Measurements from ENCODE around the gene DMXL2. TPM values are rescaled to one million over a fixed set of nuclear protein-coding genes. Genes with fewer than 3 reads are reported as not detected.
"Not testable (repeated sequence)": the region's sequence is repeated elsewhere in the genome, so short reads cannot be mapped to it uniquely, and the experiment has no call there.

The DMXL2 gene
- polyA plus RNA-seq, 3 donors from 2014 or later: 0.06 to 0.47 TPM; not detected in 1

GRCh38 chr15:51438526-51438925 is 184.0 kb downstream of the DMXL2 start:
- H3K27ac Mint-ChIP-seq: no peak overlapping the region
- H3K27me3 Mint-ChIP-seq (ENCODE audit: low read depth in 3 of 3): peaks cover 0 to 7% (median 2%) of the 10 kb centered on the region in 3 donors
- H3K9me3 Mint-ChIP-seq: peaks cover 0 to 6% (median under 1%) of the 10 kb centered on the region in 6 donors
- H3K4me3 Mint-ChIP-seq: no peak overlapping the region
- H3K4me1 Mint-ChIP-seq: no peaks in the 10 kb centered on the region
- no peak for DNase-seq
- H3K36me3 Mint-ChIP-seq: no peaks in the 10 kb centered on the region

GRCh38 chr15:51425517-51426040 is 197.0 kb downstream of the DMXL2 start:
- H3K36me3 Mint-ChIP-seq: no peaks in the 10 kb centered on the region
- H3K27me3 Mint-ChIP-seq (ENCODE audit: low read depth in 3 of 3): peaks cover 0 to 2% (median 0%) of the 10 kb centered on the region in 3 donors
- no peak overlapping the region for H3K4me3 Mint-ChIP-seq
- no peaks in the 10 kb centered on the region for H3K4me1 Mint-ChIP-seq
- no peak for DNase-seq
- H3K9me3 Mint-ChIP-seq: peaks cover 0 to 6% (median under 1%) of the 10 kb centered on the region in 6 donors
- H3K27ac Mint-ChIP-seq: no peak overlapping the region

GRCh38 chr15:51424780-51425179 is 197.8 kb downstream of the DMXL2 start:
- Mint-ChIP-seq H3K9me3 (peaks cover 0 to 6% (median under 1%) of the 10 kb centered on the region in 6 donors), H3K27ac (no peak overlapping the region), H3K4me3 (no peak overlapping the region), H3K36me3 (no peaks in the 10 kb centered on the region), H3K27me3 (ENCODE audit: low read depth in 3 of 3) (peaks cover 0 to 2% (median 0%) of the 10 kb centered on the region in 3 donors), H3K4me1 (no peaks in the 10 kb centered on the region)
- no peak for DNase-seq

GRCh38 chr15:51423040-51423439 is 199.5 kb downstream of the DMXL2 start:
- DNase-seq; H3K4me1 Mint-ChIP-seq; H3K4me3 Mint-ChIP-seq; H3K27me3 Mint-ChIP-seq (ENCODE audit: low read depth in 3 of 3); H3K9me3 Mint-ChIP-seq; H3K36me3 Mint-ChIP-seq; H3K27ac Mint-ChIP-seq: not testable (repeated sequence)

- H3K27ac Mint-ChIP-seq: no peak overlapping the region
- no peak overlapping the region for H3K4me3 Mint-ChIP-seq
- H3K9me3 Mint-ChIP-seq: no peaks in the 10 kb centered on the region
- H3K4me1 Mint-ChIP-seq: no peaks in the 10 kb centered on the region
- peaks cover 0 to 3% (median 0%) of the 10 kb centered on the region in 3 donors for H3K27me3 Mint-ChIP-seq (ENCODE audit: low read depth in 3 of 3)
- no peaks in the 10 kb centered on the region for H3K36me3 Mint-ChIP-seq
- DNase-seq: no peak
Measured at GRCh38 chr15:51416129-51416528, 206.4 kb downstream of the DMXL2 start.

GRCh38 chr15:51414256-51414860 is 208.2 kb downstream of the DMXL2 start:
- DNase-seq: no peak
- Mint-ChIP-seq H3K9me3 (no peaks in the 10 kb centered on the region), H3K36me3 (no peaks in the 10 kb centered on the region), H3K4me3 (no peak overlapping the region), H3K27me3 (ENCODE audit: low read depth in 3 of 3) (peaks cover 0 to 3% (median 0%) of the 10 kb centered on the region in 3 donors), H3K4me1 (no peaks in the 10 kb centered on the region), H3K27ac (no peak overlapping the region)

- H3K36me3 Mint-ChIP-seq: no peaks in the 10 kb centered on the region
- H3K4me3 Mint-ChIP-seq: no peak overlapping the region
- H3K27ac Mint-ChIP-seq: no peak overlapping the region
- peaks cover 0 to 3% (median 0%) of the 10 kb centered on the region in 6 donors for H3K9me3 Mint-ChIP-seq
- H3K27me3 Mint-ChIP-seq (ENCODE audit: low read depth in 3 of 3): peaks cover 0 to 7% (median 3%) of the 10 kb centered on the region in 3 donors
- DNase-seq: no peak
- no peaks in the 10 kb centered on the region for H3K4me1 Mint-ChIP-seq
Measured at GRCh38 chr15:51405693-51406523, 216.7 kb downstream of the DMXL2 start.

GRCh38 chr15:51403946-51404695 is 218.4 kb downstream of the DMXL2 start:
- DNase-seq: no peak
- Mint-ChIP-seq H3K27me3 (ENCODE audit: low read depth in 3 of 3) (peaks cover 0 to 7% (median 3%) of the 10 kb centered on the region in 3 donors), H3K4me1 (no peaks in the 10 kb centered on the region), H3K36me3 (no peaks in the 10 kb centered on the region), H3K4me3 (no peak overlapping the region), H3K27ac (no peak overlapping the region), H3K9me3 (peaks cover 0 to 3% (median 0%) of the 10 kb centered on the region in 6 donors)

- Mint-ChIP-seq H3K4me1 (no peaks in the 10 kb centered on the region), H3K27me3 (ENCODE audit: low read depth in 3 of 3) (peaks cover 0 to 7% (median 3%) of the 10 kb centered on the region in 3 donors), H3K27ac (no peak overlapping the region), H3K9me3 (peaks cover 0 to 3% (median 0%) of the 10 kb centered on the region in 6 donors), H3K4me3 (no peak overlapping the region), H3K36me3 (no peaks in the 10 kb centered on the region)
- no peak for DNase-seq
Measured at GRCh38 chr15:51403072-51403878, 219.3 kb downstream of the DMXL2 start.

- Mint-ChIP-seq H3K27me3 (ENCODE audit: low read depth in 3 of 3) (peaks cover 0 to 3% (median 3%) of the 10 kb centered on the region in 3 donors), H3K36me3 (no peaks in the 10 kb centered on the region), H3K27ac (no peak overlapping the region), H3K4me3 (no peak overlapping the region), H3K4me1 (no peaks in the 10 kb centered on the region), H3K9me3 (peaks cover 0 to 3% (median 0%) of the 10 kb centered on the region in 6 donors)
- DNase-seq: no peak
Measured at GRCh38 chr15:51401872-51402517, 220.6 kb downstream of the DMXL2 start.

- Mint-ChIP-seq H3K27ac (no peak overlapping the region), H3K27me3 (ENCODE audit: low read depth in 3 of 3) (peaks cover 0 to 4% (median 3%) of the 10 kb centered on the region in 3 donors), H3K36me3 (no peaks in the 10 kb centered on the region), H3K4me3 (no peak overlapping the region), H3K9me3 (peaks cover 0 to 3% (median 0%) of the 10 kb centered on the region in 6 donors), H3K4me1 (no peaks in the 10 kb centered on the region)
- no peak for DNase-seq
Measured at GRCh38 chr15:51401051-51401780, 221.4 kb downstream of the DMXL2 start.

GRCh38 chr15:51398626-51399025 is 223.9 kb downstream of the DMXL2 start:
- no peaks in the 10 kb centered on the region for H3K4me1 Mint-ChIP-seq
- H3K9me3 Mint-ChIP-seq: peaks cover 0 to 3% (median 0%) of the 10 kb centered on the region in 6 donors
- H3K27ac Mint-ChIP-seq: no peak overlapping the region
- no peak overlapping the region for H3K4me3 Mint-ChIP-seq
- H3K36me3 Mint-ChIP-seq: no peaks in the 10 kb centered on the region
- no peak for DNase-seq
- peaks cover 0 to 4% (median 3%) of the 10 kb centered on the region in 3 donors for H3K27me3 Mint-ChIP-seq (ENCODE audit: low read depth in 3 of 3)

Data from immature natural killer cell (primary cell).